Measurements from ENCODE around the gene TUBD1.

The TUBD1 gene

DNA sequence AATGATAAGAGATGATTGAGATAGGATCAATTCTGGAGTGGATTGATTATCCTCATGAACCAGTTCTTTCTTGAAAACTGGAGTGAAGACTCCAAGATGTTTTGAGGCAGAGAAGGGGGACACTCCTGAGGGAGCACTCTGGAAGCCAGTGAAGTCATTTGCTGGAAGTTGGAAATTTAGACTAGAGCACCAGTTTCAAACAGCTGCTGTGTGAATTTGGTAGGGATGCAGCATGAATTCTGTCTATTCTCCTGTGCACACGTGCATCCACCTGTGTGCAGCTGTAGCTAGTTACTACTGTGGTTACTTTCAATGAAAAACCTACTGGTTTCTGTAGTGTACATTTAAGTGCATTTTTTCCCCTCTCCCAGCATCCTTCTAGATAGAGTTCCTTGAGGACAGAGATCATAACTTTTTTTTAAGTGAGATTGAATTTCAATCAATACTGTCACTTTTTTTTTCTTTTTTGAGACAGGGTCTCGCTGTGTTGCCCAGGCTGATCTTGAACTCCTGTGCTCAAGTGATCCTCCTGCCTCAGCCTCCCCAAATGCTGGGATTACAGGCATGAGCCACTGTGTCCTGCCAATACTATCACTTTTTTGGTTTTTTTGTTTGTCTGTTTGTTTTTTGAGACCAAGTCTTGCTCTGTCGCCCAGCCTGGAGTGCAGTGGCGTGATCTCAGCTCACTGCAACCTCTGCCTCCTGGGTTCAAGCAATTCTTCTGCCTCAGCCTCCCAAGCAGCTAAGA, 65.9 kb downstream of the TUBD1 start:
- no peak for DNase-seq (ENCODE audit: low read depth, low spot score)

DNA sequence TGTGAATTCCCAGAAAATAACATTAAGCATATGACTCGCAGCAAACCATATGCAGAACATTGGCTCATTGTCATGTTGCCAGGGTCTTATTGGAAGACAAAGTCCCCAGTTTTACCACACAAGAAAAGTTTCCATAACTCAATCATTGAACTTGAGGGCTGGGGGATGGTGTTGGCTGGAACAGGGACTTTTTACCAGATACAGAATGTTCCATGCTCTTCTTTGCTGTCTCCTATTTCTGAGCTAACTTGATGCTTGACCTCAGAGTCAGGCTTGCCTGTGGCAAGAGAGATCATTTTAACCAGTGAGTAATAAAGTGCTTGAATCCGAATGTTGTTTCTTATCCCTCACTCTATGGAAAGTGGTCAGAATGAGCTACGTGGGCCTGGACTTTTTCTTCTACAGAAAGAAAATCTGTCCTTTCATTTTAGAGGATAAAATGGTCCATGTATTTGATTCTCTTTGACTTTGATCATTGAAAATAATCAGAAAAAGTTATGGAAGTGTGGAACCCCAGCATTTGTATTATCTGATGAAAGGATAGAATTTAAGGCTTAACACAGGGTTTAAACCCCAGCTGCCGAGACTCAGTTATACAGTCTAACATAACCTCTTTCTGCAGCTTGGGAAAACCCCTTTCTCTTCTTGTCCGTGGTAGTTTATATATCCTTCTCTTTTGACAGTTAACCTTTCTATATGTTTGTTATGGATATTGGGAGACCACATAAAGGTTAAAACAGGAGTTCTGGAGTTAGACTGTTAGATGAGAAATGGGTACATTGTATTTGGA, 67.0 kb downstream of the TUBD1 start:
- no peak for DNase-seq (ENCODE audit: low read depth, low spot score)

DNA sequence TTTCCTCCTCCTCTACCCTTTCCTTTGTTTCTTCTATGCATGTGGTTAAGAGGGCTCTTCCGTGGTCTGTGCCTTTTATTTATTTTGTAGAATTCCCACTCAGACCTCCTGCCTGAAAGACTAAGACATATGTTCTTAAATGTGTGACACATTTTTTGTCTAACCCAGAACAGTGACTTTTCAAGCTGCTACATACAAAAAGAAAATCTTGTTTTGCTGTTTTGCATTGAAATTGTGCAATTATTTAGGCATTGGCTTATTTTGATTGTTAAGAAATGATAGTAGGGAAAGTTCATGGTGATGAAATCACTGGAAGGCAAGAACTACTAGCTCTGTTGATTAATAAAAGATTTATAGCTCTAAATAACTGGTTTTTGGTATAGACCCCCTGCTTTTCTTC, 76.8 kb downstream of the TUBD1 start:
- DNase-seq (ENCODE audit: low read depth, low spot score) = no peak

DNA sequence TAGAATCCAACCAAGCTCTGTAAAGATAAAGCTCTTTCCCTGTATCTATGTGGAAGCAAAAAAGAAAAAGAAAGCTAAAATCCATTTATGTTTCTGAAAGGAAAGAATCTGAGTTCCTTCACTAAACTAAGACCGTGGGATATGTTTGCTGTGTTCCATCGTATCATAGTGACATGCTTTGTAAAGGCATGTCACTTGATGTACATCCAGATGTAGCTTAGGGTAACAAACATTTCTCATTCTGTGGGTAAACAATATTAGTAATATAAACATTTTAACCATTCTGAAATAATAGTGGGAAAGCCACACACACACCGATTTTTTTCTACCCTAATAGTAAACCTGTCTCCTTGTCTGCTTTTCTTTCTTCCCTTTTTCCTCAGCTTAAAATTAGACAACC, 78.1 kb downstream of the TUBD1 start:
- no peak for DNase-seq (ENCODE audit: low read depth, low spot score)

DNA sequence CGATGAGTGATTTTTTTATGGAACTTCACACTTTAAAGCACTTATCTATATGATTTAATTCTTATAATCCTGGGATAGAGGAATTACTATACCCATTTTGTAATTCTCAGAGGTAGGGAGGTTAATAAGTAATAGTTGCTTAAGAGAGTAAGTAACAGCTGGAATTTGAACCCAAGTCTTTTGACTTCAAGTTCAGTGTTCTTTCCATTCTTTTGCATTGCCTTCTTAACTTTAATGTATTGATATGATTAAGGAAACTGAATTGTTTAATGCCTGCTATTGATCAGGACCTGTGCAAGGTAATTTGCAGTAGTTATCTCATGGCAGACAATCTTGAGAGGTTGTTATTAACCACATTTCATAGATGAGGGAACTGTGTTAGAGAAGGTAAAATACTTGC, 78.5 kb downstream of the TUBD1 start:
- no peak for DNase-seq (ENCODE audit: low read depth, low spot score)

DNA sequence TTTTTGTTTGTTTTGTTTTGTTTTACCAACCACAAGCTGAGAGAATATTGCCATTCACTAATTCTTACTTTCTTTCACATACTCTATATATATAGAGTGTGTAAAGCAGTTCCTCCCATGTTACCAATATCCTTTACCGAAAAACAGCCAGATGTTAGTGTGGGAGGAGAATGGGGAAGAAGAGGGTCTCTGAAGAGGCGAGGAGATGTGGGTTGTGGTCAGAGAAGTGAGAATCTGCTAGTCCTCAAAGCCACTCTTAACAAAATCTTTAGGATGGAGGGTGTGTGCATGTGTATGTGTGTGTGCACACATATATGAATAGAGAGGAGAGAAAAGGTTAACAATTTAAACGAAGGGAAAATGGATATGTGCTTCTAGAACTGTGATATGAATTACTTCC, 80.6 kb downstream of the TUBD1 start:
- DNase-seq (ENCODE audit: low read depth, low spot score) = no peak

DNA sequence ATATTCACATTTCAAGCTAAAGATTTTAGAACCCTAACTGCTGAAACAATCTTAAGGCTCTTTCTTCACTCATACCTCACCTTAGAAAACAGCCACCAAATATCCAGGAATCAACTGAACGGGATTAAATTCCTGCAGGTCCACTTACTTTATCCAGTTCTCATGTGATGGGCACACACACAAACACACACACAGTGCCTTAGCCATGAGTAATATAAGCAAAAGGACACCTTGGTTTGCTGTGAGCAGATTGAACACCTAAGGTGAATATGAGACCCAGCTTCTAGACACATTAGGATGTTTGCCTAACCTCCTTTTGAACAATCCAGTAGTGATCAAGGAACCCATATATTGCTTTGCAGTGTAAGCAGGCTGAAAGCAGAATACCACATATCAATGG, 81.5 kb downstream of the TUBD1 start:
- no peak for DNase-seq (ENCODE audit: low read depth, low spot score)

DNA sequence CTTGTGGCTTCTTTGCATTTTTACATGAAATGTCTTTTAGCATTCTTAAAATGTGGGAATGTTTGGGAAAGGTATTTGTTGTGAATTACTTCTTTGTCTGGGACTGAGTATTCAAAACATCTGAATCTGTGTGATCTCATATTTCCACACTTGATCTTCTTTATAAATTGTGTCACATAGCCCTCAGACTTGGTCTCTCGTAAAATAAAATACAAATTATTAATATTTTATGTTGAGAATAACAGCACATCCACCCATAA, 81.9 kb downstream of the TUBD1 start:
- DNase-seq (ENCODE audit: low read depth, low spot score) = no peak
